B cell (primary cell): Measurements from ENCODE around the gene SRXN1. TPM values are rescaled to one million over a fixed set of nuclear protein-coding genes. Genes with fewer than 3 reads are reported as not detected.

ENCODE experiments used
- ATAC-seq: fragments of 200-7000 bp; cut with Tn5 transposase; one replicate; pipeline ENCODE4 v1.10.0; 2021; ENCODE audit warnings: low read depth, mild to moderate bottlenecking, moderate number of reproducible peaks, moderate library complexity
- CTCF ChIA-PET: fragments of 350-600 bp; sonication (Branson Sonifier 250); formaldehyde crosslinking; loops from one replicate; lab custom pipeline; 2021; ENCODE audit warnings: antibody characterized with exemption, inconsistent platforms; lab: Charles Lee
- POLR2A ChIA-PET: fragments of 350-600 bp; sonication (Branson Sonifier 250); formaldehyde crosslinking; loops from one replicate; lab custom pipeline; 2021; ENCODE audit warnings: antibody characterized with exemption; lab: Charles Lee
- DNase-seq: peaks from one replicate; pipeline ENCODE4 v3.0.0; 2013
- H2AFZ ChIP-seq: 2 replicates; pipeline ENCODE4 v1.6.1; 2012; ENCODE audit warnings: mild to moderate bottlenecking, low read depth, low read length; ENCODE audit not compliant: insufficient read depth, poor library complexity, severe bottlenecking
- H3K27ac ChIP-seq, 2 donors: 1 replicate in 1 of 2; 2 replicates in 1 of 2; pipeline ENCODE4 v1.5.1; 2012 to 2013; ENCODE audit warnings: low read length in 2 of 2, mild to moderate bottlenecking in 2 of 2, moderate library complexity in 1 of 2
- H3K27me3 ChIP-seq, 4 experiments: fragments of 200-600 bp in 1 of 4; sonication (generic) in 1 of 4; replicated peaks in 1 of 4; 1 replicate in 2 of 4; 2 replicates in 2 of 4; pipeline versions ENCODE4 v1.6.1 to v1.7.0; 2013 to 2016; ENCODE audit warnings: low read length in 3 of 4, mild to moderate bottlenecking in 2 of 4, mixed read lengths in 1 of 4, moderate library complexity in 1 of 4; ENCODE audit not compliant: insufficient read depth in 4 of 4, control insufficient read depth in 3 of 4; ENCODE audit errors: control extremely low read depth in 1 of 4
- H3K36me3 ChIP-seq, 2 experiments: replicated peaks in 1 of 2; 1 replicate in 1 of 2; 2 replicates in 1 of 2; pipeline versions ENCODE4 v1.6.1 to v1.7.1; 2013; ENCODE audit warnings: low read length in 1 of 2; ENCODE audit not compliant: insufficient read depth in 2 of 2, control insufficient read depth in 1 of 2; ENCODE audit errors: control extremely low read depth in 1 of 2, extremely low read depth in 1 of 2
- H3K4me1 ChIP-seq, 2 donors: fragments of 200-600 bp in 1 of 2; sonication (generic) in 1 of 2; 1 replicate in 1 of 2; 2 replicates in 1 of 2; pipeline versions ENCODE4 v1.5.1 to v1.6.1; 2013 to 2017; ENCODE audit warnings: low read length in 2 of 2; ENCODE audit not compliant: control insufficient read depth in 2 of 2, insufficient read depth in 2 of 2
- H3K4me2 ChIP-seq: replicated peaks from 2 replicates; pipeline ENCODE3; 2012; ENCODE audit warnings: mild to moderate bottlenecking, low read depth, low read length; ENCODE audit not compliant: poor library complexity, severe bottlenecking
- H3K4me3 ChIP-seq, 5 experiments: fragments of 200-600 bp in 1 of 5; sonication (generic) in 1 of 5; 1 replicate in 3 of 5; 2 replicates in 2 of 5; pipeline versions ENCODE4 v1.5.1 to v1.7.0; 2011 to 2016; ENCODE audit warnings: low read length in 4 of 5, mild to moderate bottlenecking in 4 of 5, low read depth in 2 of 5, control low read depth in 1 of 5, moderate library complexity in 1 of 5; ENCODE audit not compliant: insufficient read depth in 1 of 5; ENCODE audit errors: control extremely low read depth in 1 of 5, extremely low read depth in 1 of 5
- H3K79me2 ChIP-seq: fragments of 200-600 bp; sonication (generic); one replicate; pipeline ENCODE4 v1.6.0; 2016; ENCODE audit warnings: low read length; ENCODE audit not compliant: control insufficient read depth, insufficient read depth
- H3K9ac ChIP-seq: fragments of 200-600 bp; sonication (generic); 2 replicates; pipeline ENCODE4 v1.6.1; 2017; ENCODE audit warnings: mild to moderate bottlenecking, low read length, moderate library complexity
- H3K9me3 ChIP-seq, 3 donors: one replicate each; pipeline versions ENCODE4 v1.6.1 to v1.7.1; 2013; ENCODE audit warnings: low read length in 2 of 3; ENCODE audit not compliant: control insufficient read depth in 2 of 3, insufficient read depth in 1 of 3; ENCODE audit errors: control extremely low read depth in 1 of 3
- H4K20me1 ChIP-seq: 2 replicates; pipeline ENCODE4 v1.6.0; 2012; ENCODE audit warnings: mild to moderate bottlenecking, low read length; ENCODE audit not compliant: insufficient read depth, control insufficient read depth, poor library complexity, severe bottlenecking
- H3K27ac Mint-ChIP-seq: one replicate; pipeline ENCODE4 v1.8.0; 2021; ENCODE audit warnings: mixed read lengths
- H3K27me3 Mint-ChIP-seq: one replicate; pipeline ENCODE4 v1.8.0; 2021; ENCODE audit warnings: mixed read lengths
- H3K4me1 Mint-ChIP-seq: one replicate; pipeline ENCODE4 v1.8.0; 2021; ENCODE audit warnings: mixed read lengths
- H3K4me3 Mint-ChIP-seq: one replicate; pipeline ENCODE4 v1.8.0; 2021; ENCODE audit warnings: mixed read lengths
- H3K9me3 Mint-ChIP-seq: one replicate; pipeline ENCODE4 v1.8.0; 2022; ENCODE audit warnings: mixed read lengths; ENCODE audit not compliant: insufficient read depth
- EZH2 ChIP-seq: IDR thresholded peaks from 2 replicates; pipeline ENCODE4 v1.6.1; 2012; ENCODE audit warnings: borderline replicate concordance, low read depth, mild to moderate bottlenecking, moderate library complexity, low read length; ENCODE audit not compliant: insufficient read depth, poor library complexity, severe bottlenecking
- WGBS: methylation state at CpG from one replicate; pipeline ENCODE4 v1.1.5; 2013; ENCODE audit warnings: missing lambda C conversion rate; ENCODE audit not compliant: insufficient coverage; 5-methylcytosine and 5-hydroxymethylcytosine counted together
- intact Hi-C: fragments of 100-400 bp; cut with micrococcal nuclease; formaldehyde crosslinking; loops from one replicate; pipeline ENCODE4 v1.10.0; 2022
- polyA plus RNA-seq: library from polyadenylated mRNA; depleted of rRNA; stranded (reverse); fragments of >200 nt; gene quantifications from 2 replicates; pipeline ENCODE4 v1.2.3, GENCODE V29; 2012
- total RNA-seq, 2 donors: library from RNA; stranded (reverse); fragments of 120-200 nt in 1 of 2; gene quantifications; 1 replicate in 1 of 2; 2 replicates in 1 of 2; pipeline versions ENCODE4 v1.2.3 to v1.2.4, GENCODE V29; 2013 to 2022
- TF ChIP-seq, protein P1 (sequence below): fragments of 200-600 bp; IDR thresholded peaks from one replicate; pipeline ENCODE4 v1.8.0; 2022; ENCODE audit warnings: antibody characterized with exemption, mild to moderate bottlenecking

The SRXN1 gene
- total and polyA plus RNA-seq, 2 donors (not counting 1 experiment from before 2014, with no cell fraction given) = 1.3 to 4.5 TPM

DNA sequence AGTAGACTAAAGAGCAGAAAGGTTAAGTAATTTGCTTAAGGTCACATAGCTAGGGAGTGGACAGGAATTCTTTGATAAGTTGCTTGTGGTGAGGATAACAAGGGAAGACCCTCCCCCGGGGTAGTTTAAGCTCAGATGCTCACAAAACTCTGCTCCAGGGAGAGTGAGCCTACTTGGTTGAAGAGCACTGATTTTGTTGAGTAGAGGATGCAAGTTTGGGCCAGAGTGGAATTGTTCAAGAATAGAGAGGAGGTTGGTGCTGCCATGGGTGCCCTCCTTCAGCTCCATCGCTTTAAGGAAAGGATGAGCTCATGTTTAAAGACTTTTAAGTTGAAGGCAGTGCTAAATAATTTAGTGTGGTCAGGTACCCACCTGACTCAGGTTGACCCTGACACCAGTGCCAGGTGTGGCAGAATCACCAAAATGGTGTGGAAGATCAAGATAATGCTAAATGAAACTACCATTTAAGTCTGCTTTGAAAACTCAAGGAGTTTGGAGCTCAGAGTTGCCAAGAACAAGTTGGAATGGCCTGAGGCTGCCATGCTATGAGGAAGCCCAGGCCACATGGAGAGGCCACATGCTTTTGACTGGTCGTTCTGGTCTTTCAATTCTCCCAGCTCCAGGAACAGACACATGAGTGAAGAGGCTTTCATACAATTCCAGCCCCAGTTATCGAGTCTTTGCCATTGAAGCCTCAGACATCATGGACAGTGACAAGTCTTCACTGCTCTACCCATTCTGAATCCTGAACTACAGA is 34.9 kb downstream of the SRXN1 start:
- H3K36me3 ChIP-seq = no peaks in the 10 kb centered on the region
- H3K9ac ChIP-seq = no peak overlapping the region
- peaks cover 0 to 9% (median 5%) of the 10 kb centered on the region in 3 donors for H3K9me3 ChIP-seq
- ChIA-PET CTCF (interaction anchor here (0.7 to 1.5 kb wide), 2 partner anchors 15 to 27 kb away, joined by 3 to 4 read pairs; no protein-coding TSS in a partner anchor), POLR2A (no interaction called here)
- Mint-ChIP-seq H3K9me3 (peaks cover 4% of the 10 kb centered on the region), H3K4me3 (no peak overlapping the region), H3K27ac (no peak overlapping the region), H3K27me3 (peaks cover 59% of the 10 kb centered on the region), H3K4me1 (no peaks in the 10 kb centered on the region)
- no peak overlapping the region for H2AFZ ChIP-seq
- peaks cover 0 to 18% (median 3%) of the 10 kb centered on the region in 4 experiments for H3K27me3 ChIP-seq
- intact Hi-C loops = no loop called here
- H3K4me2 ChIP-seq = no peak overlapping the region
- H3K4me3 ChIP-seq = no peak overlapping the region
- WGBS = 56% methylated on average over 4 of the region's 4 CpGs
- H4K20me1 ChIP-seq = no peaks in the 10 kb centered on the region
- H3K79me2 ChIP-seq = no peaks in the 10 kb centered on the region
- no peaks in the 10 kb centered on the region for H3K4me1 ChIP-seq
- ATAC-seq (no peak), DNase-seq (no peak)
- no peak overlapping the region for H3K27ac ChIP-seq
- TF ChIP-seq, protein P1, sequence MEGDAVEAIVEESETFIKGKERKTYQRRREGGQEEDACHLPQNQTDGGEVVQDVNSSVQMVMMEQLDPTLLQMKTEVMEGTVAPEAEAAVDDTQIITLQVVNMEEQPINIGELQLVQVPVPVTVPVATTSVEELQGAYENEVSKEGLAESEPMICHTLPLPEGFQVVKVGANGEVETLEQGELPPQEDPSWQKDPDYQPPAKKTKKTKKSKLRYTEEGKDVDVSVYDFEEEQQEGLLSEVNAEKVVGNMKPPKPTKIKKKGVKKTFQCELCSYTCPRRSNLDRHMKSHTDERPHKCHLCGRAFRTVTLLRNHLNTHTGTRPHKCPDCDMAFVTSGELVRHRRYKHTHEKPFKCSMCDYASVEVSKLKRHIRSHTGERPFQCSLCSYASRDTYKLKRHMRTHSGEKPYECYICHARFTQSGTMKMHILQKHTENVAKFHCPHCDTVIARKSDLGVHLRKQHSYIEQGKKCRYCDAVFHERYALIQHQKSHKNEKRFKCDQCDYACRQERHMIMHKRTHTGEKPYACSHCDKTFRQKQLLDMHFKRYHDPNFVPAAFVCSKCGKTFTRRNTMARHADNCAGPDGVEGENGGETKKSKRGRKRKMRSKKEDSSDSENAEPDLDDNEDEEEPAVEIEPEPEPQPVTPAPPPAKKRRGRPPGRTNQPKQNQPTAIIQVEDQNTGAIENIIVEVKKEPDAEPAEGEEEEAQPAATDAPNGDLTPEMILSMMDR = no peak
- no peak for TF ChIP-seq EZH2

DNA sequence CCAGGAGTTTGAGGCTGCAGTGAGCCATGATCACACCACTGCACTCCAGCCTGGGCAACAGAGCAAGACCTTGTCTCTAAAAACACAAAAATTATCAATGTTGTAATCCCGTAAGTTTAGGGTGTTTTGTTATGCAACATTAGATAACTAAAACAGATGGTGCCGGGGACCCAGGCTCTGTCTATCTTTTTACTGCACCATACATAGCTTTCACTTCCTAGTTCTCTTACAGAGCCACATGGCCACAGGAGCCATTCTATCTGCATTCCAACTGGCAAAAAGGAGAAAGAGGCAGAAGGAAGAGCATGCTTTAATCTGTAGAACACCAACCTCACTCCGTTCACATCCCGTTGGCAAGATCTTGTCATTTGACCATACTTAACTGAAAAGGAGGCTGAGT is 37.5 kb downstream of the SRXN1 start:
- peaks cover 66% of the 10 kb centered on the region for H3K27me3 Mint-ChIP-seq

More for the DNA sequence above, 37.5 kb downstream of the SRXN1 start:
- DNase-seq = no peak
- Mint-ChIP-seq H3K27ac (no peak overlapping the region), H3K4me1 (peaks cover 9% of the 10 kb centered on the region), H3K9me3 (peaks cover 4% of the 10 kb centered on the region), H3K4me3 (no peak overlapping the region)
- Histone ChIP-seq H2AFZ (no peak overlapping the region), H3K4me2 (no peak overlapping the region), H3K79me2 (no peaks in the 10 kb centered on the region), H3K27ac (no peak overlapping the region), H3K4me1 (peaks cover 1 to 3% of the 10 kb centered on the region in 2 donors), H3K27me3 (peaks cover 0 to 39% (median 14%) of the 10 kb centered on the region in 4 experiments), H4K20me1 (no peaks in the 10 kb centered on the region), H3K36me3 (no peaks in the 10 kb centered on the region), H3K4me3 (no peak overlapping the region), H3K9me3 (peaks cover 0 to 9% (median 5%) of the 10 kb centered on the region in 3 donors), H3K9ac (no peak overlapping the region)
- no peak for ATAC-seq
- TF ChIP-seq, protein P1 = no peak
- TF ChIP-seq EZH2 = no peak
- intact Hi-C loops = no loop called here
- ChIA-PET CTCF (no interaction called here), POLR2A (no interaction called here)
- no CpG with 5 or more reads among the region's 4 CpGs for WGBS
